ENCODE results near the gene LRRN4. TPM values are rescaled to one million over a fixed set of nuclear protein-coding genes. Genes with fewer than 3 reads are reported as not detected.

LRRN4 gene
- total RNA-seq, 3 donors from 2014 or later, result 20.8 TPM; not detected in 2

GRCh38 chr20:6070829-6071695, 17.2 kb upstream of the LRRN4 start:
- intact Hi-C loops (cut with DNase I; ENCODE audit: low total_unique reads), result no loop called here

DNA sequence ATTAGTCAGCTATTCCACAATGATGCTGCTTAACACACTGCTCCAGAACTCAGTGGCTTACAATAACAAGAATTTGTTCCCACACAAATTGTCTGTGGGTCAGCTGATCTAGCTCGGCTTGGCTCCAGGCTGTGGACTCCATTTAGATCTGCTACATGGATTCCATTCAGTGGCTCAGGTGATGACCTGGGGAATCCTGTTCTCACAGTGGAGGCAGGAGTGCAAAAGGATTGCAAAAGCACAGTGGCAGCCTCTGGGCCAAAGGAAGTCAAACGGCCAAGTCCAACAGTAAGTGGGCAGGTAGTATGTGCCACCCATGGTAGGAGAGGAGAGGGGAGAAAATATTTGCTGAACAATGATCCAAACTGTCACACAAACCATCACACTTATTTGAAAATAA, 15.8 kb upstream of the LRRN4 start:
- H3K27me3 ChIP-seq, result no peaks in the 10 kb centered on the region
- TF ChIP-seq POLR2A (IDR thresholded peaks at IDR 0.05), result no peak
- no peak for TF ChIP-seq POLR2AphosphoS5 (IDR thresholded peaks at IDR 0.05)
- no peak for TF ChIP-seq CTCF (IDR thresholded peaks at IDR 0.05)
- intact Hi-C loops (cut with DNase I; ENCODE audit: low total_unique reads), result no loop called here
- no peaks in the 10 kb centered on the region for H3K9me3 ChIP-seq
- H3K4me3 ChIP-seq, result no peak overlapping the region
- no peaks in the 10 kb centered on the region for H3K36me3 ChIP-seq
- no peak for DNase-seq (ENCODE audit: low spot score in 2 of 2)
- H3K4me1 ChIP-seq, result no peaks in the 10 kb centered on the region
- no peak overlapping the region for H3K27ac ChIP-seq

More at GRCh38 chr20:6070829-6071695, 17.2 kb upstream of the LRRN4 start:
- Histone ChIP-seq H3K4me1 (no peaks in the 10 kb centered on the region), H3K9me3 (no peaks in the 10 kb centered on the region), H3K36me3 (no peaks in the 10 kb centered on the region), H3K27ac (no peak overlapping the region), H3K4me3 (no peak overlapping the region), H3K27me3 (no peaks in the 10 kb centered on the region)
- DNase-seq (ENCODE audit: low spot score in 2 of 2), result no peak
- TF ChIP-seq POLR2AphosphoS5 (IDR thresholded peaks at IDR 0.05) (no peak), CTCF (IDR thresholded peaks at IDR 0.05) (no peak), POLR2A (IDR thresholded peaks at IDR 0.05) (no peak)

DNA sequence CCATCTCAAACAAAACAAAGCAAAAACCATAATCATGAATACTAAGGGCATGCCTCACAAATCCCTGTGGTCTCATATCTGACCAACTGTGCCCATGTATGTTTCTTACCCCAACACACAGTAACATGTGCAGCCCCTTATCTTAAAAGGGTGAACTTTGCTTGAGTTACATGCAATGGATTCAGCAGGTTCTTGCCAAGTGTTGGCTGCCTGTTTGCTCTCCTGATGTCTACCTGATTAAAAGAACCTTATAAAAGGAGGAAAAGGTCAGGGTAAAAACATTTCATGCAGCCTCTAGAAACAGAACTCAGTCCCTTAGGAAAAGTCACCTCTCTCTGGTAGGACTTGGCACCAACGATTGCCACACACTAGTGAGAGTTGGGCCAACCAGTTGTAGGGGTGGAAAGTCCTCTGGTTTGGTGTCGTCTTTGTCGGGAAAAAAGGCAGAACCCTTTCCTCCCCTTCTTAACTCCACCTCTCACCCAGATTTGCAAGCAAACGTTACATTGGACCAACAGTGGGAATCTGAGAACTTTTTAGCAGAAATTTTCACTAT, 14.0 kb upstream of the LRRN4 start:
- H3K27ac ChIP-seq, result no peak overlapping the region
- intact Hi-C loops (cut with DNase I; ENCODE audit: low total_unique reads), result no loop called here
- TF ChIP-seq POLR2AphosphoS5 (IDR thresholded peaks at IDR 0.05) (no peak), CTCF (IDR thresholded peaks at IDR 0.05) (no peak), POLR2A (IDR thresholded peaks at IDR 0.05) (no peak)
- no peaks in the 10 kb centered on the region for H3K9me3 ChIP-seq
- H3K27me3 ChIP-seq, result no peaks in the 10 kb centered on the region
- no peaks in the 10 kb centered on the region for H3K4me1 ChIP-seq
- H3K4me3 ChIP-seq, result no peak overlapping the region
- no peak for DNase-seq (ENCODE audit: low spot score in 2 of 2)
- no peaks in the 10 kb centered on the region for H3K36me3 ChIP-seq

DNA sequence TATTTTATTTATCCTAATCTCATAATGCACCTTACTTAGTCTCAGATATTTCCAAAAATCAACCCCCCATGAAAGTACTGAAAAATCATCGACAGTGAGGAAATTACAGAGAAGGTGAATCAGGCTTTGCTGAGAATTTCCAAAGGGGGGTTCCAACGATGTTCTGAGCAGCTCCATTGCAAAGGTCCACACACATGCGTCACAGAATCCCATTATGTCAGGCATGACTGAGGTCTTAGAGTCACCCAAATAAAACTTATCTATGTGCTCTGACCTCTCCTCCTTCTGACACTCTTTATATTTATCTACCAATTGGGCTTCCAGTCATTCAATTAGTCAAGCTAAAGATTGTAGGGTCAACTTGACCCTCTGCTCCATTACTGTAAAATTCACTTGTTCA, 12.7 kb upstream of the LRRN4 start:
- intact Hi-C loops (cut with DNase I; ENCODE audit: low total_unique reads), result no loop called here
- H3K27me3 ChIP-seq, result no peaks in the 10 kb centered on the region
- H3K36me3 ChIP-seq, result no peaks in the 10 kb centered on the region
- no peak overlapping the region for H3K4me3 ChIP-seq
- H3K27ac ChIP-seq, result no peak overlapping the region
- TF ChIP-seq POLR2A (IDR thresholded peaks at IDR 0.05), result no peak
- TF ChIP-seq CTCF (IDR thresholded peaks at IDR 0.05), result no peak
- TF ChIP-seq POLR2AphosphoS5 (IDR thresholded peaks at IDR 0.05), result no peak
- H3K4me1 ChIP-seq, result no peaks in the 10 kb centered on the region
- no peak for DNase-seq (ENCODE audit: low spot score in 2 of 2)
- H3K9me3 ChIP-seq, result no peaks in the 10 kb centered on the region

GRCh38 chr20:6061544-6061943, 7.7 kb upstream of the LRRN4 start:
- no peaks in the 10 kb centered on the region for H3K36me3 ChIP-seq
- intact Hi-C loops (cut with DNase I; ENCODE audit: low total_unique reads), result no loop called here
- no peaks in the 10 kb centered on the region for H3K27me3 ChIP-seq
- H3K9me3 ChIP-seq, result no peaks in the 10 kb centered on the region
- no peak for DNase-seq (ENCODE audit: low spot score in 2 of 2)
- H3K4me3 ChIP-seq, result no peak overlapping the region
- TF ChIP-seq CTCF (IDR thresholded peaks at IDR 0.05) (no peak), POLR2A (IDR thresholded peaks at IDR 0.05) (no peak), POLR2AphosphoS5 (IDR thresholded peaks at IDR 0.05) (no peak)
- no peaks in the 10 kb centered on the region for H3K4me1 ChIP-seq
- H3K27ac ChIP-seq, result no peak overlapping the region
